SK-N-SH (cell line): Measurements from ENCODE around the gene CDH13. TPM values are rescaled to one million over a fixed set of nuclear protein-coding genes. Genes with fewer than 3 reads are reported as not detected.

Experiments
- CTCF ChIA-PET: fragments of 300-600, 350-600 bp; formaldehyde crosslinking; extraction: SDS; loops from one replicate; lab custom pipeline; 2021; lab: Yijun Ruan, JAX
- POLR2A ChIA-PET: fragments of 350-600 bp; sonication (Branson Sonifier 250); formaldehyde crosslinking; extraction: SDS; loops from one replicate; lab custom pipeline; 2020; ENCODE audit warnings: antibody characterized with exemption, inconsistent platforms; lab: Yijun Ruan, JAX
- DNase-seq: peaks from one replicate; pipeline ENCODE4 v3.0.0; 2012
- H2AFZ ChIP-seq: fragments of 200-600 bp; sonication (generic); 2 replicates; pipeline ENCODE4 v1.8.1; 2016; ENCODE audit warnings: antibody characterized with exemption, mild to moderate bottlenecking, low read depth
- H3F3A ChIP-seq: fragments of 200-600 bp; sonication (generic); replicated peaks from 2 replicates; pipeline ENCODE3; 2016; ENCODE audit warnings: antibody characterized with exemption, mild to moderate bottlenecking; ENCODE audit not compliant: insufficient read depth
- H3K27ac ChIP-seq, 2 experiments: fragments of 200-500 bp in 1 of 2; fragments of 200-600 bp in 1 of 2; sonication (Bioruptor generic) in 1 of 2; sonication (generic), shearing (Covaris generic) in 1 of 2; 2 replicates each; pipeline versions ENCODE4 v1.5.1 to v1.6.1; 2014 to 2016; ENCODE audit warnings: low read depth in 2 of 2, inconsistent platforms in 1 of 2, low read length in 1 of 2, mild to moderate bottlenecking in 1 of 2, mixed read lengths in 1 of 2
- H3K27me3 ChIP-seq: fragments of 200-600 bp; sonication (generic), shearing (Covaris generic); 2 replicates; pipeline ENCODE4 v1.6.1; 2016; ENCODE audit warnings: mixed run types; ENCODE audit not compliant: insufficient read depth
- H3K36me3 ChIP-seq, 2 experiments: fragments of 200-500 bp in 1 of 2; fragments of 200-600 bp in 1 of 2; sonication (Bioruptor generic) in 1 of 2; sonication (generic) in 1 of 2; replicated peaks in 1 of 2; 2 replicates each; pipeline versions ENCODE3 to v1.5.1; 2014 to 2016; ENCODE audit warnings: low read length in 1 of 2, mild to moderate bottlenecking in 1 of 2; ENCODE audit not compliant: insufficient read depth in 2 of 2, control insufficient read depth in 1 of 2
- H3K4me1 ChIP-seq, 2 experiments: fragments of 200-500 bp in 1 of 2; fragments of 200-600 bp in 1 of 2; sonication (Bioruptor generic) in 1 of 2; sonication (generic), shearing (Covaris generic) in 1 of 2; 2 replicates each; pipeline versions ENCODE4 v1.5.1 to v1.6.1; 2014 to 2016; ENCODE audit warnings: low read depth in 1 of 2, low read length in 1 of 2, mixed run types in 1 of 2; ENCODE audit not compliant: insufficient read depth in 2 of 2, control insufficient read depth in 1 of 2
- H3K4me2 ChIP-seq: fragments of 200-600 bp; sonication (generic), shearing (Covaris generic); 2 replicates; pipeline ENCODE4 v1.6.1; 2017; ENCODE audit warnings: mixed run types
- H3K4me3 ChIP-seq, 2 experiments: fragments of 200-500 bp in 1 of 2; fragments of 200-600 bp in 1 of 2; sonication (Bioruptor generic) in 1 of 2; sonication (generic), shearing (Covaris generic) in 1 of 2; 2 replicates each; pipeline versions ENCODE4 v1.5.1 to v1.8.1; 2014 to 2016; ENCODE audit warnings: low read depth in 2 of 2, inconsistent platforms in 1 of 2, low read length in 1 of 2, mild to moderate bottlenecking in 1 of 2, mixed read lengths in 1 of 2, moderate library complexity in 1 of 2
- H3K79me2 ChIP-seq: fragments of 200-600 bp; sonication (generic); 2 replicates; pipeline ENCODE4 v1.8.1; 2017; ENCODE audit warnings: mild to moderate bottlenecking; ENCODE audit not compliant: insufficient read depth
- H3K9ac ChIP-seq: fragments of 200-600 bp; sonication (generic); 2 replicates; pipeline ENCODE4 v1.6.1; 2017; ENCODE audit warnings: mixed run types
- H3K9me2 ChIP-seq: fragments of 200-600 bp; sonication (generic); 2 replicates; pipeline ENCODE4 v1.6.1; 2017; ENCODE audit warnings: mixed run types
- H3K9me3 ChIP-seq: fragments of 200-600 bp; sonication (generic); 2 replicates; pipeline ENCODE4 v1.6.1; 2017; ENCODE audit warnings: mixed run types, mild to moderate bottlenecking, moderate library complexity
- H4K20me1 ChIP-seq: fragments of 200-600 bp; sonication (generic); 2 replicates; pipeline ENCODE4 v1.6.1; 2017; ENCODE audit warnings: mild to moderate bottlenecking, mixed run types; ENCODE audit not compliant: insufficient read depth
- CHD2 ChIP-seq: fragments of 150-350 bp; IDR thresholded peaks from 2 replicates; pipeline ENCODE4 v1.6.1; 2018; ENCODE audit warnings: low read length; ENCODE audit not compliant: partially characterized antibody
- CTCF ChIP-seq: fragments of 200-600 bp; sonication (generic); IDR thresholded peaks from 2 replicates; pipeline ENCODE4 v1.6.1; 2017; ENCODE audit warnings: antibody characterized with exemption, mild to moderate bottlenecking, moderate library complexity
- ELF1 ChIP-seq: IDR thresholded peaks from 2 replicates; pipeline ENCODE4 v1.4.0; 2012
- EP300 ChIP-seq, 2 experiments: IDR thresholded peaks; 2 replicates each; pipeline versions ENCODE4 v1.4.0 to v1.6.1; 2012; ENCODE audit warnings: borderline replicate concordance in 1 of 2, low read depth in 1 of 2, low read length in 1 of 2
- EZH2phosphoT487 ChIP-seq: fragments of 200-600 bp; sonication (generic); IDR thresholded peaks from 2 replicates; pipeline ENCODE4 v1.6.1; 2017; ENCODE audit warnings: low read depth, mixed run types, mild to moderate bottlenecking, antibody characterized with exemption, moderate library complexity, borderline replicate concordance
- FOSL2 ChIP-seq: IDR thresholded peaks from 2 replicates; pipeline ENCODE4 v1.4.0; 2012; ENCODE audit warnings: low read depth, mild to moderate bottlenecking, moderate library complexity, borderline replicate concordance
- FOXJ3 ChIP-seq: sonication (generic); formaldehyde crosslinking; IDR thresholded peaks from 2 replicates; pipeline ENCODE4 v1.5.1; 2020; ENCODE audit warnings: mild to moderate bottlenecking, missing genetic modification reagents
- FOXM1 ChIP-seq: IDR thresholded peaks from 2 replicates; pipeline ENCODE4 v1.4.0; 2012; ENCODE audit warnings: low read depth, mild to moderate bottlenecking
- MAX ChIP-seq: IDR thresholded peaks from 2 replicates; pipeline ENCODE4 v1.4.0; 2012; ENCODE audit warnings: low read depth
- MXI1 ChIP-seq: IDR thresholded peaks from 2 replicates; pipeline ENCODE4 v1.6.1; 2012; ENCODE audit warnings: mild to moderate bottlenecking, low read depth, low read length, improper control_type of control experiment
- PBX3 ChIP-seq: IDR thresholded peaks from 2 replicates; pipeline ENCODE4; 2012
- RAD21 ChIP-seq: IDR thresholded peaks from 2 replicates; pipeline ENCODE4 v1.6.1; 2012; ENCODE audit warnings: mild to moderate bottlenecking, low read length
- RFX5 ChIP-seq: IDR thresholded peaks from 2 replicates; pipeline ENCODE4 v1.6.1; 2012; ENCODE audit warnings: mild to moderate bottlenecking, improper control_type of control experiment, low read length
- SIN3A ChIP-seq: IDR thresholded peaks from 2 replicates; pipeline ENCODE4 v1.6.1; 2012; ENCODE audit warnings: low read depth, mild to moderate bottlenecking, low read length, moderate library complexity, borderline replicate concordance
- SMC3 ChIP-seq: IDR thresholded peaks from 2 replicates; pipeline ENCODE4 v1.6.1; 2012; ENCODE audit warnings: low read depth, low read length, improper control_type of control experiment
- TAF1 ChIP-seq: IDR thresholded peaks from 2 replicates; pipeline ENCODE4 v1.6.1; 2012; ENCODE audit warnings: low read depth, mild to moderate bottlenecking, low read length, moderate library complexity, borderline replicate concordance
- TEAD4 ChIP-seq: IDR thresholded peaks from 2 replicates; pipeline ENCODE4 v1.4.0; 2012; ENCODE audit warnings: mild to moderate bottlenecking, borderline replicate concordance; ENCODE audit not compliant: insufficient read depth
- ZBTB33 ChIP-seq: IDR thresholded peaks from 2 replicates; pipeline ENCODE4 v1.4.0; 2012; ENCODE audit warnings: low read depth, borderline replicate concordance
- WGBS: methylation state at CpG from one replicate; pipeline ENCODE4 v1.1.6; 2017; ENCODE audit warnings: low lambda C conversion rate; 5-methylcytosine and 5-hydroxymethylcytosine counted together
- polyA plus RNA-seq, 3 experiments: library from polyadenylated mRNA; depleted of rRNA; stranded (reverse); fragments of >200 nt; gene quantifications; 2 replicates each; pipeline ENCODE4 v1.2.3, GENCODE V29; 2012

Gene CDH13
- polyA plus RNA-seq, 1 of the 3 experiments (the other 2 are of a cell fraction), result 93.0 TPM

- Histone ChIP-seq H3K4me2 (no peak overlapping the region), H3K9me3 (no peaks in the 10 kb centered on the region), H3K4me1 (peaks cover 0 to 22% of the 10 kb centered on the region in 2 experiments; a peak in 2 of 4 replicates), H3K27ac (no peak overlapping the region), H3K79me2 (peaks cover 82% of the 10 kb centered on the region), H2AFZ (no peak overlapping the region), H3K36me3 (no peaks in the 10 kb centered on the region), H3K9me2 (no peaks in the 10 kb centered on the region), H3F3A (peaks cover 13% of the 10 kb centered on the region), H3K4me3 (no peak overlapping the region), H3K27me3 (no peaks in the 10 kb centered on the region), H4K20me1 (no peaks in the 10 kb centered on the region), H3K9ac (no peak overlapping the region)
- ChIA-PET CTCF (interaction anchor here (1.4 to 2.8 kb wide), 2 partner anchors 10 to 378 kb away, joined by 4 to 24 read pairs; no protein-coding TSS in a partner anchor), POLR2A (no interaction called here)
- WGBS, result 84% methylated on average over 6 of the region's 6 CpGs
- no peak for DNase-seq
- TF ChIP-seq FOXM1, result no peak
- TF ChIP-seq MAX, result no peak
- TF ChIP-seq ZBTB33, result no peak
- TF ChIP-seq ELF1, result no peak
- TF ChIP-seq SIN3A, result no peak
- TF ChIP-seq RFX5, result no peak
- TF ChIP-seq RAD21, result peak; percentile 50
- peak; percentile 44; the same call in 1 of the 2 replicates for TF ChIP-seq SMC3
- no peak for TF ChIP-seq CHD2
- no peak for TF ChIP-seq FOSL2
- TF ChIP-seq FOXJ3, result no peak
- TF ChIP-seq TAF1, result no peak
- TF ChIP-seq PBX3, result no peak
- no peak for TF ChIP-seq EP300 (IDR thresholded peaks at IDR 0.05; ENCODE audit: borderline replicate concordance in 1 of 2, low read depth in 1 of 2, low read length in 1 of 2)
- no peak for TF ChIP-seq EZH2phosphoT487
- no peak for TF ChIP-seq MXI1
- no peak for TF ChIP-seq TEAD4
- peak; percentile 61 for TF ChIP-seq CTCF
- TF ChIP-seq, all 33 proteins: peak for 3
Measured at GRCh38 chr16:82641336-82641984, 14.7 kb downstream of the CDH13 start.
